ENCODE measurements around the gene IGFLR1. TPM values are rescaled to one million over a fixed set of nuclear protein-coding genes. Genes with fewer than 3 reads are reported as not detected.
A peak's percentile ranks its signal among the peaks of the same experiment; 100 is the strongest.

Gene IGFLR1
- polyA plus RNA-seq, 2 of the 4 experiments (the other 2 are of a cell fraction): 6.4 to 14.4 TPM

- Histone ChIP-seq H3K4me2 (no peak overlapping the region), H3K4me1 (peaks cover 10% of the 10 kb centered on the region), H3K27ac (no peak overlapping the region), H3K9me3 (no peaks in the 10 kb centered on the region), H3K4me3 (no peak overlapping the region)
- ATAC-seq (peak in 1 of 2 experiments; percentile 2; a peak in 1 of 6 replicates), DNase-seq (ENCODE audit: low read depth in 1 of 2, low spot score in 1 of 2) (no peak), FAIRE-seq (no peak)
- ChIA-PET POLR2A (no interaction called here), CTCF (interaction anchor here (1.5 to 2.2 kb wide), 5 partner anchors 23 to 212 kb away, joined by 3 to 6 read pairs (median 6); partner anchors contain the start of genes PSENEN and U2AF1L4)
- TF ChIP-seq EP300 (IDR thresholded peaks at IDR 0.05) (no peak), MAFK (IDR thresholded peaks at IDR 0.05; ENCODE audit: partially characterized antibody) (peak; percentile 94)
- WGBS (ENCODE audit: missing lambda C conversion rate): 93% methylated on average over 15 of the region's 15 CpGs
Measured at GRCh38 chr19:35768082-35768421, 25.8 kb upstream of the IGFLR1 start.

GRCh38 chr19:35767288-35768081 lies 25.2 kb upstream of the IGFLR1 start:
- no peaks in the 10 kb centered on the region for H3K9me3 ChIP-seq
- FAIRE-seq (no peak), ATAC-seq (peak; percentile 5 to 14; a peak in 4 of 6 replicates), DNase-seq (ENCODE audit: low read depth in 1 of 2, low spot score in 1 of 2) (no peak)
- 89% methylated on average over 28 of the region's 34 CpGs for WGBS (ENCODE audit: missing lambda C conversion rate)
- no peak overlapping the region for H3K4me3 ChIP-seq
- TF ChIP-seq ZFP36 (IDR thresholded peaks at IDR 0.05; ENCODE audit: borderline replicate concordance, partially characterized antibody): no peak
- TF ChIP-seq NFE2L2 (conservative IDR thresholded peaks at IDR 0.05; ENCODE audit: low read length): 0 out of 2 replicates have a peak, but pooled peaks have one; percentile 5
- CTCF ChIA-PET: interaction anchor here (0.8 to 2.0 kb wide), 8 partner anchors 22 to 212 kb away, joined by 3 to 7 read pairs (median 5); partner anchors contain the start of genes PSENEN and U2AF1L4
- peaks cover 7% of the 10 kb centered on the region; the same call in 2 of the 3 replicates for H3K4me1 ChIP-seq
- no peak overlapping the region for H3K27ac ChIP-seq
- POLR2A ChIA-PET: no interaction called here
- H3K4me2 ChIP-seq: no peak overlapping the region

- ChIA-PET POLR2A (no interaction called here), CTCF (interaction anchor here (0.6 to 1.9 kb wide), 8 partner anchors 10 to 211 kb away, joined by 3 to 7 read pairs (median 4); partner anchors contain the start of genes PSENEN and U2AF1L4)
- Histone ChIP-seq H3K9me3 (no peaks in the 10 kb centered on the region), H3K4me1 (peaks cover 7% of the 10 kb centered on the region; the same call in 2 of the 3 replicates), H3K27ac (no peak overlapping the region), H3K4me2 (no peak overlapping the region), H3K4me3 (no peak overlapping the region)
- DNase-seq (ENCODE audit: low read depth in 1 of 2, low spot score in 1 of 2) (no peak), FAIRE-seq (no peak), ATAC-seq (peak; percentile 33 to 40; a peak in 4 of 6 replicates)
- 89% methylated on average over 11 of the region's 11 CpGs for WGBS (ENCODE audit: missing lambda C conversion rate)
- TF ChIP-seq SREBF2 (IDR thresholded peaks at IDR 0.05): no peak
- no peak for TF ChIP-seq RARB (CRISPR knock-in tag; IDR thresholded peaks at IDR 0.05)
- no peak for TF ChIP-seq MAX (IDR thresholded peaks at IDR 0.05)
- TF ChIP-seq JUNB (IDR thresholded peaks at IDR 0.05): no peak
- TF ChIP-seq JUN (IDR thresholded peaks at IDR 0.05): no peak
- TF ChIP-seq GATA3 (IDR thresholded peaks at IDR 0.05; ENCODE audit: borderline replicate concordance): no peak
- no peak for TF ChIP-seq E2F6 (IDR thresholded peaks at IDR 0.05; ENCODE audit: borderline replicate concordance, low read depth)
- no peak for TF ChIP-seq ZSCAN20 (CRISPR knock-in tag; IDR thresholded peaks at IDR 0.05)
- no peak for TF ChIP-seq BCL3 (IDR thresholded peaks at IDR 0.05)
- no peak for TF ChIP-seq CTCF (IDR thresholded peaks at IDR 0.05)
- no peak for TF ChIP-seq RNF2 (IDR thresholded peaks at IDR 0.05; ENCODE audit: borderline replicate concordance, low read depth)
- TF ChIP-seq RAD21 (conservative IDR thresholded peaks at IDR 0.05 in 1 of 2, IDR thresholded peaks at IDR 0.05 in 1 of 2): no peak
- no peak for TF ChIP-seq TP53 (CRISPR knock-in tag; IDR thresholded peaks at IDR 0.05)
- TF ChIP-seq CEBPB (IDR thresholded peaks at IDR 0.05): no peak
- no peak for TF ChIP-seq KDM1A (IDR thresholded peaks at IDR 0.05; ENCODE audit: low read depth)
- no peak for TF ChIP-seq CBX8 (IDR thresholded peaks at IDR 0.05)
- no peak for TF ChIP-seq NPAS2 (CRISPR knock-in tag; IDR thresholded peaks at IDR 0.05; ENCODE audit: borderline replicate concordance)
Measured at GRCh38 chr19:35766571-35767104, 24.4 kb upstream of the IGFLR1 start.
